Measurements from ENCODE around the gene PCSK1. TPM values are rescaled to one million over a fixed set of nuclear protein-coding genes. Genes with fewer than 3 reads are reported as not detected.

PCSK1 gene
- total and polyA plus RNA-seq, 2 of the 4 experiments (the other 2 are of a cell fraction), result not detected

DNA sequence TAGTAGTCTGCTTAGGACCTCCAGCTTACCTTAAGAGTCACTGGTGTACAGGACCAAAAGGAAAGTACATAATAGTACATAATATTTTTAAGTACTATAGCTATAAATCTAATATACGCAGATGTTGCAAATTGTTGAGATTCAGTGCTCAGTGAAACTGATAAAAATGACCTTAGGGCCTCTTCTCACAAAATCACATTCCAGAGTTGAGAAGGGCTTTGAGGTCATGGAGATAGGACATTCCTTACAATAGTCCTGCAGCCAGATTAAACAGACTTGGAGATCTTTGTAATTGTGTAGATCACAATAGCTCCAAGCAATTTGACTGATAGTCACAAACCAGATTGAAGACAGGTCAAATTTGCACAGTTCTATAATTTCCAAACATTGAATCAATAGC lies 37.7 kb upstream of the PCSK1 start:
- H2AFZ ChIP-seq (replicated peaks; ENCODE audit: low read length, poor library complexity), result no peak overlapping the region
- no peaks in the 10 kb centered on the region for H3K79me1 ChIP-seq (ENCODE audit: low read depth in 1 of 2, low read length in 2 of 2)
- no peak overlapping the region for H3K14ac ChIP-seq (replicated peaks; ENCODE audit: low read depth, low read length)
- no peak overlapping the region for H3K18ac ChIP-seq (ENCODE audit: low read depth, low read length)
- CTCF ChIA-PET, result no interaction called here
- no peaks in the 10 kb centered on the region for H3K4me1 ChIP-seq (ENCODE audit: control insufficient read depth, insufficient read depth, low read length)
- peaks cover 4% of the 10 kb centered on the region; the same call in 1 of the 2 replicates for H3K27me3 ChIP-seq (ENCODE audit: control insufficient read depth, insufficient read depth, low read length)
- no TSS peak for BruUV-seq (replicated peaks)
- no peak overlapping the region for H4K8ac ChIP-seq (ENCODE audit: low read depth in 2 of 2, low read length in 2 of 2)
- H3K23ac ChIP-seq (ENCODE audit: low read depth, low read length), result no peak overlapping the region
- H3K9me3 ChIP-seq (ENCODE audit: control insufficient read depth, insufficient read depth, low read length), result no peaks in the 10 kb centered on the region
- no peak overlapping the region for H2AK9ac ChIP-seq (replicated peaks; ENCODE audit: low read depth, low read length, poor library complexity)
- no peak overlapping the region for H3K4me3 ChIP-seq (ENCODE audit: insufficient read depth, low read depth, low read length)
- WGBS, 2 experiments (ENCODE audit: extremely low coverage in 2 of 2, insufficient read length in 1 of 2), result no CpG with 5 or more reads among the region's 1 CpG
- H3K56ac ChIP-seq (ENCODE audit: extremely low read depth, insufficient read depth, low read length), result no peak overlapping the region
- no peak overlapping the region for H2BK120ac ChIP-seq (ENCODE audit: low read depth, low read length)
- H4K20me1 ChIP-seq (ENCODE audit: insufficient read depth, low read length), result no peaks in the 10 kb centered on the region
- dilution Hi-C loops (cut with HindIII; ENCODE audit: low sequenced_read_pairs, unreplicated experiment) (no loop called here), intact Hi-C loops (cut with micrococcal nuclease) (no loop called here), in situ Hi-C loops (cut with MboI; ENCODE audit: low sequenced_read_pairs) (no loop called here)
- no peaks in the 10 kb centered on the region for H3K36me3 ChIP-seq (ENCODE audit: control insufficient read depth, insufficient read depth, low read length)
- H2BK5ac ChIP-seq (ENCODE audit: low read depth, low read length, poor library complexity, severe bottlenecking), result no peak overlapping the region
- TF ChIP-seq POLR2A (IDR thresholded peaks at IDR 0.05; ENCODE audit: low read depth, low read length), result no peak
- TF ChIP-seq, protein P1, sequence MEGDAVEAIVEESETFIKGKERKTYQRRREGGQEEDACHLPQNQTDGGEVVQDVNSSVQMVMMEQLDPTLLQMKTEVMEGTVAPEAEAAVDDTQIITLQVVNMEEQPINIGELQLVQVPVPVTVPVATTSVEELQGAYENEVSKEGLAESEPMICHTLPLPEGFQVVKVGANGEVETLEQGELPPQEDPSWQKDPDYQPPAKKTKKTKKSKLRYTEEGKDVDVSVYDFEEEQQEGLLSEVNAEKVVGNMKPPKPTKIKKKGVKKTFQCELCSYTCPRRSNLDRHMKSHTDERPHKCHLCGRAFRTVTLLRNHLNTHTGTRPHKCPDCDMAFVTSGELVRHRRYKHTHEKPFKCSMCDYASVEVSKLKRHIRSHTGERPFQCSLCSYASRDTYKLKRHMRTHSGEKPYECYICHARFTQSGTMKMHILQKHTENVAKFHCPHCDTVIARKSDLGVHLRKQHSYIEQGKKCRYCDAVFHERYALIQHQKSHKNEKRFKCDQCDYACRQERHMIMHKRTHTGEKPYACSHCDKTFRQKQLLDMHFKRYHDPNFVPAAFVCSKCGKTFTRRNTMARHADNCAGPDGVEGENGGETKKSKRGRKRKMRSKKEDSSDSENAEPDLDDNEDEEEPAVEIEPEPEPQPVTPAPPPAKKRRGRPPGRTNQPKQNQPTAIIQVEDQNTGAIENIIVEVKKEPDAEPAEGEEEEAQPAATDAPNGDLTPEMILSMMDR (conservative IDR thresholded peaks at IDR 0.05; ENCODE audit: low read depth, low read length), result no peak
- no peak overlapping the region for H3K4ac ChIP-seq (ENCODE audit: low read depth, low read length)
- no peaks in the 10 kb centered on the region for H3K9me1 ChIP-seq (ENCODE audit: insufficient read depth, low read length)
- no peak for ATAC-seq (ENCODE audit: low read depth)
- H3K9ac ChIP-seq (ENCODE audit: low read depth, low read length), result no peak overlapping the region
- no peak overlapping the region for H4K5ac ChIP-seq (ENCODE audit: low read depth, low read length)
- POLR2A ChIA-PET (ENCODE audit: unreplicated experiment), result interaction anchor here (0.5 to 1.2 kb wide), 2 partner anchors 10 to 99 kb away, joined by 4 to 6 read pairs; no protein-coding TSS in a partner anchor
- no peak overlapping the region for H2BK20ac ChIP-seq (ENCODE audit: low read depth, low read length)
- H4K91ac ChIP-seq (ENCODE audit: insufficient read depth, low read depth, low read length), result no peak overlapping the region
- H2BK15ac ChIP-seq (ENCODE audit: low read depth, low read length), result no peak overlapping the region
- no peak overlapping the region for H3K4me2 ChIP-seq (ENCODE audit: low read depth, low read length)
- no peak overlapping the region for H3K27ac ChIP-seq (ENCODE audit: insufficient read depth, low read length)
- H2AK5ac ChIP-seq (ENCODE audit: low read depth, low read length), result no peak overlapping the region
- no peak for DNase-seq
